ENCODE results near the gene TNFAIP8.

DNA sequence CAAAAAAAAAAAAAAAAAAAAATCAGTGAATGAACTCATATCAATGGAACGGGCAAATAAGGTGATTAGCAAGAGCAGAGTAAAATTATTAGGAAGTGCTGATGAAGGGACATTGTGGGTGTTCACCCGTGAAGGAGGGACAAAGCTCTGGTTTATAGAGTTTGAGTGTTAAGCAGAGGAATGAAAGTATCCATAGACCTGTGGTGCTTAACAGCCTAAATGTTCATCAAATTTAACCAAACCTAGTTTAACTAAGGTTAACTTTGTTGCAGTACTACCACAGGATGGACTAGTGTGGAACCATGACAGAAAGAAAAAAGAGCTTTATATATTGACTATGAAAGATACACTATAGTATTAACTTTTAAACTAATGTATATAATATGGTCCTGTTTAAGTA lies 44.1 kb upstream of the TNFAIP8 start:
- TF ChIP-seq, protein P1, sequence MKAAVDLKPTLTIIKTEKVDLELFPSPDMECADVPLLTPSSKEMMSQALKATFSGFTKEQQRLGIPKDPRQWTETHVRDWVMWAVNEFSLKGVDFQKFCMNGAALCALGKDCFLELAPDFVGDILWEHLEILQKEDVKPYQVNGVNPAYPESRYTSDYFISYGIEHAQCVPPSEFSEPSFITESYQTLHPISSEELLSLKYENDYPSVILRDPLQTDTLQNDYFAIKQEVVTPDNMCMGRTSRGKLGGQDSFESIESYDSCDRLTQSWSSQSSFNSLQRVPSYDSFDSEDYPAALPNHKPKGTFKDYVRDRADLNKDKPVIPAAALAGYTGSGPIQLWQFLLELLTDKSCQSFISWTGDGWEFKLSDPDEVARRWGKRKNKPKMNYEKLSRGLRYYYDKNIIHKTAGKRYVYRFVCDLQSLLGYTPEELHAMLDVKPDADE (IDR thresholded peaks at IDR 0.05): no peak
- TF ChIP-seq, protein P2, sequence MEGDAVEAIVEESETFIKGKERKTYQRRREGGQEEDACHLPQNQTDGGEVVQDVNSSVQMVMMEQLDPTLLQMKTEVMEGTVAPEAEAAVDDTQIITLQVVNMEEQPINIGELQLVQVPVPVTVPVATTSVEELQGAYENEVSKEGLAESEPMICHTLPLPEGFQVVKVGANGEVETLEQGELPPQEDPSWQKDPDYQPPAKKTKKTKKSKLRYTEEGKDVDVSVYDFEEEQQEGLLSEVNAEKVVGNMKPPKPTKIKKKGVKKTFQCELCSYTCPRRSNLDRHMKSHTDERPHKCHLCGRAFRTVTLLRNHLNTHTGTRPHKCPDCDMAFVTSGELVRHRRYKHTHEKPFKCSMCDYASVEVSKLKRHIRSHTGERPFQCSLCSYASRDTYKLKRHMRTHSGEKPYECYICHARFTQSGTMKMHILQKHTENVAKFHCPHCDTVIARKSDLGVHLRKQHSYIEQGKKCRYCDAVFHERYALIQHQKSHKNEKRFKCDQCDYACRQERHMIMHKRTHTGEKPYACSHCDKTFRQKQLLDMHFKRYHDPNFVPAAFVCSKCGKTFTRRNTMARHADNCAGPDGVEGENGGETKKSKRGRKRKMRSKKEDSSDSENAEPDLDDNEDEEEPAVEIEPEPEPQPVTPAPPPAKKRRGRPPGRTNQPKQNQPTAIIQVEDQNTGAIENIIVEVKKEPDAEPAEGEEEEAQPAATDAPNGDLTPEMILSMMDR (conservative IDR thresholded peaks at IDR 0.05; ENCODE audit: low read depth in 2 of 2): no peak
- TF ChIP-seq EZH2 (IDR thresholded peaks at IDR 0.05; ENCODE audit: low read depth, unreplicated experiment) (no peak), CREB1 (CRISPR knock-in tag; IDR thresholded peaks at IDR 0.05; ENCODE audit: low read depth) (no peak), JUNB (IDR thresholded peaks at IDR 0.05; ENCODE audit: unreplicated experiment) (no peak), POLR2AphosphoS5 (IDR thresholded peaks at IDR 0.05; ENCODE audit: low read depth) (no peak), EZH2phosphoT487 (IDR thresholded peaks at IDR 0.05; ENCODE audit: unreplicated experiment) (no peak), ZNF114 (CRISPR knock-in tag; IDR thresholded peaks at IDR 0.05) (no peak)
- TF ChIP-seq, protein P3, sequence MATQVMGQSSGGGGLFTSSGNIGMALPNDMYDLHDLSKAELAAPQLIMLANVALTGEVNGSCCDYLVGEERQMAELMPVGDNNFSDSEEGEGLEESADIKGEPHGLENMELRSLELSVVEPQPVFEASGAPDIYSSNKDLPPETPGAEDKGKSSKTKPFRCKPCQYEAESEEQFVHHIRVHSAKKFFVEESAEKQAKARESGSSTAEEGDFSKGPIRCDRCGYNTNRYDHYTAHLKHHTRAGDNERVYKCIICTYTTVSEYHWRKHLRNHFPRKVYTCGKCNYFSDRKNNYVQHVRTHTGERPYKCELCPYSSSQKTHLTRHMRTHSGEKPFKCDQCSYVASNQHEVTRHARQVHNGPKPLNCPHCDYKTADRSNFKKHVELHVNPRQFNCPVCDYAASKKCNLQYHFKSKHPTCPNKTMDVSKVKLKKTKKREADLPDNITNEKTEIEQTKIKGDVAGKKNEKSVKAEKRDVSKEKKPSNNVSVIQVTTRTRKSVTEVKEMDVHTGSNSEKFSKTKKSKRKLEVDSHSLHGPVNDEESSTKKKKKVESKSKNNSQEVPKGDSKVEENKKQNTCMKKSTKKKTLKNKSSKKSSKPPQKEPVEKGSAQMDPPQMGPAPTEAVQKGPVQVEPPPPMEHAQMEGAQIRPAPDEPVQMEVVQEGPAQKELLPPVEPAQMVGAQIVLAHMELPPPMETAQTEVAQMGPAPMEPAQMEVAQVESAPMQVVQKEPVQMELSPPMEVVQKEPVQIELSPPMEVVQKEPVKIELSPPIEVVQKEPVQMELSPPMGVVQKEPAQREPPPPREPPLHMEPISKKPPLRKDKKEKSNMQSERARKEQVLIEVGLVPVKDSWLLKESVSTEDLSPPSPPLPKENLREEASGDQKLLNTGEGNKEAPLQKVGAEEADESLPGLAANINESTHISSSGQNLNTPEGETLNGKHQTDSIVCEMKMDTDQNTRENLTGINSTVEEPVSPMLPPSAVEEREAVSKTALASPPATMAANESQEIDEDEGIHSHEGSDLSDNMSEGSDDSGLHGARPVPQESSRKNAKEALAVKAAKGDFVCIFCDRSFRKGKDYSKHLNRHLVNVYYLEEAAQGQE (IDR thresholded peaks at IDR 0.05; ENCODE audit: unreplicated experiment): no peak

Measured in GM23338 (cell line).